ENCODE data around the gene INTS14. TPM values are rescaled to one million over a fixed set of nuclear protein-coding genes. Genes with fewer than 3 reads are reported as not detected.
A peak's percentile ranks its signal among the peaks of the same experiment; 100 is the strongest.

Gene INTS14
- total and polyA plus RNA-seq, 2 of the 8 experiments (the other 6 are each of a cell fraction or from before 2014, with no cell fraction given): 33.1 to 33.7 TPM

DNA sequence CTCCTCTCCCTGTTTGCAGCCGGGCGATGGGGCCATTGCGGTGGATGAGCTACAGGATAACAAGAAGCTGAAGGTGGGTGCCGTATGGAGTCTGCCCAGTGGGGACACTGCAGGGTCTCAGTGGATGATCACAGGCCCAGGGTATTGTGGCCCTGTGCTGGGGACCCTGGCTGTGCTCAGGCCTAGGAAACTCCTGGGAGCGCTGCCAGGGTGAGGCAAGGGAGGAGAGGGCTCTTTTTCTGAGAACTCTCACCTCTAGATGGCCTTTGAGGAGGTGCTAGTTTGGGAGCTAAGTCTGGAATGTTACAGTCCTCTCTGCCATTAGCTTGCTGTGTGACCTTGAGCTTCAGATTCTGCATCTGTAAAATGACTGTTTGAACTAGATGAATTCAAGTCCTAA is 27.2 kb upstream of the INTS14 start:
- no peak overlapping the region for H4K5ac ChIP-seq (ENCODE audit: insufficient read length, low read depth, low read length)
- H2BK12ac ChIP-seq (ENCODE audit: low read depth, low read length): peak overlapping the region; percentile 75; the same call in 1 of the 2 replicates
- no peaks in the 10 kb centered on the region for H3K79me2 ChIP-seq (ENCODE audit: control insufficient read depth in 1 of 2, insufficient read depth in 2 of 2, low read length in 2 of 2)
- no peak overlapping the region for H3K9ac ChIP-seq (replicated peaks in 1 of 4; ENCODE audit: extremely low read depth in 1 of 4, low read depth in 3 of 4, low read length in 3 of 4)
- H3K27ac ChIP-seq (ENCODE audit: low read depth, low read length): no peak overlapping the region
- H3K36me3 ChIP-seq (ENCODE audit: control insufficient read depth in 2 of 4, insufficient read depth in 4 of 4, low read length in 3 of 4): no peaks in the 10 kb centered on the region
- DNase-seq (ENCODE audit: low read depth in 1 of 2, low spot score in 2 of 2) (no peak), FAIRE-seq (no peak)
- no peak overlapping the region for H3K4me3 ChIP-seq (ENCODE audit: extremely low read depth in 1 of 4, insufficient read depth in 2 of 4, low read depth in 3 of 4, low read length in 4 of 4)
- H3K4me2 ChIP-seq (ENCODE audit: insufficient read depth in 1 of 2, low read depth in 2 of 2, low read length in 2 of 2): no peak overlapping the region
- no peaks in the 10 kb centered on the region for H3K9me3 ChIP-seq (ENCODE audit: insufficient read depth in 2 of 2, low read depth in 1 of 2, low read length in 1 of 2)
- no peak overlapping the region for H3K18ac ChIP-seq (ENCODE audit: extremely low read depth, low read length)
- H3K79me1 ChIP-seq (ENCODE audit: low read depth, low read length): no peaks in the 10 kb centered on the region
- no peaks in the 10 kb centered on the region for H4K20me1 ChIP-seq (replicated peaks in 1 of 2; ENCODE audit: control insufficient read depth in 1 of 2, insufficient read depth in 2 of 2, low read length in 2 of 2)
- no peak overlapping the region for H2BK15ac ChIP-seq (ENCODE audit: low read length)
- H2BK20ac ChIP-seq (ENCODE audit: low read length): no peak overlapping the region
- no peaks in the 10 kb centered on the region for H3K23me2 ChIP-seq (ENCODE audit: low read depth, low read length)
- no peak overlapping the region for H3K14ac ChIP-seq (ENCODE audit: insufficient read length)
- H4K8ac ChIP-seq (ENCODE audit: extremely low read depth, insufficient read depth, low read length): no peak overlapping the region
- peaks cover 0 to 3% (median 0%) of the 10 kb centered on the region in 4 experiments; a peak in 1 of 7 replicates for H3K4me1 ChIP-seq (replicated peaks in 1 of 4; ENCODE audit: control insufficient read depth in 3 of 4, insufficient read depth in 4 of 4, low read length in 3 of 4)
- H3K4ac ChIP-seq (replicated peaks; ENCODE audit: insufficient read length, low read depth, low read length): no peak overlapping the region
- H4K91ac ChIP-seq (replicated peaks; ENCODE audit: insufficient read length, low read length): no peak overlapping the region
- no peak overlapping the region for H2AK5ac ChIP-seq (ENCODE audit: low read depth, low read length)
- WGBS, 2 experiments (ENCODE audit: extremely low coverage in 1 of 2, insufficient coverage in 1 of 2, insufficient read length in 1 of 2, insufficient replicate concordance in 2 of 2, low coverage in 1 of 2, low lambda C conversion rate in 2 of 2, missing lambda C conversion rate in 1 of 2): 81% methylated on average over 5 of the region's 5 CpGs; no CpG with 5 or more reads in 1 of the 2 experiments
- ChIA-PET CTCF (ENCODE audit: partially characterized antibody) (interaction anchor here (0.7 to 10.9 kb wide), 34 partner anchors 10 to 563 kb away, joined by 3 to 134 read pairs (median 4); partner anchors contain the start of genes INTS14 and SLC24A1), POLR2A (ENCODE audit: partially characterized antibody) (interaction anchor here (0.9 to 2.0 kb wide), 2 partner anchors 27 to 231 kb away, joined by 3 to 7 read pairs; partner anchors contain the start of genes INTS14 and RAB11A)
- no peak overlapping the region for H3K23ac ChIP-seq (ENCODE audit: insufficient read length)
- H2AFZ ChIP-seq (ENCODE audit: low read length): 0 out of 2 replicates have a peak overlapping the region, but pooled peaks have one; percentile 6
- TF ChIP-seq, protein P1, sequence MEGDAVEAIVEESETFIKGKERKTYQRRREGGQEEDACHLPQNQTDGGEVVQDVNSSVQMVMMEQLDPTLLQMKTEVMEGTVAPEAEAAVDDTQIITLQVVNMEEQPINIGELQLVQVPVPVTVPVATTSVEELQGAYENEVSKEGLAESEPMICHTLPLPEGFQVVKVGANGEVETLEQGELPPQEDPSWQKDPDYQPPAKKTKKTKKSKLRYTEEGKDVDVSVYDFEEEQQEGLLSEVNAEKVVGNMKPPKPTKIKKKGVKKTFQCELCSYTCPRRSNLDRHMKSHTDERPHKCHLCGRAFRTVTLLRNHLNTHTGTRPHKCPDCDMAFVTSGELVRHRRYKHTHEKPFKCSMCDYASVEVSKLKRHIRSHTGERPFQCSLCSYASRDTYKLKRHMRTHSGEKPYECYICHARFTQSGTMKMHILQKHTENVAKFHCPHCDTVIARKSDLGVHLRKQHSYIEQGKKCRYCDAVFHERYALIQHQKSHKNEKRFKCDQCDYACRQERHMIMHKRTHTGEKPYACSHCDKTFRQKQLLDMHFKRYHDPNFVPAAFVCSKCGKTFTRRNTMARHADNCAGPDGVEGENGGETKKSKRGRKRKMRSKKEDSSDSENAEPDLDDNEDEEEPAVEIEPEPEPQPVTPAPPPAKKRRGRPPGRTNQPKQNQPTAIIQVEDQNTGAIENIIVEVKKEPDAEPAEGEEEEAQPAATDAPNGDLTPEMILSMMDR (IDR thresholded peaks at IDR 0.05; ENCODE audit: control extremely low read depth in 1 of 3, insufficient read depth in 1 of 3, low read depth in 1 of 3, low read length in 3 of 3): peak in 1 of 3 experiments; percentile 20; a peak in 1 of 4 replicates
- TF ChIP-seq HDAC6 (IDR thresholded peaks at IDR 0.05; ENCODE audit: low read depth, low read length): no peak
- H3K56ac ChIP-seq (replicated peaks; ENCODE audit: insufficient read length, low read depth, low read length): no peak overlapping the region
- H2BK5ac ChIP-seq (ENCODE audit: low read depth, low read length): 0 out of 2 replicates have a peak overlapping the region, but pooled peaks have one; percentile 9
- no peak overlapping the region for H2BK120ac ChIP-seq (replicated peaks; ENCODE audit: low read depth, low read length)
- H3K27me3 ChIP-seq (replicated peaks in 1 of 4; ENCODE audit: control insufficient read depth in 3 of 4, extremely low read depth in 1 of 4, insufficient read depth in 3 of 4, low read length in 3 of 4): no peaks in the 10 kb centered on the region; a peak in 1 of 7 replicates
